Caco-2 (cell line): ENCODE results near the gene SLC28A3. TPM values are rescaled to one million over a fixed set of nuclear protein-coding genes. Genes with fewer than 3 reads are reported as not detected.

Experiments used
- BruUV-seq: library from RNA; stranded (reverse); fragments of 400-500 nt; replicated peaks from 2 replicates; lab custom pipeline; 2021; lab: Mats Ljungman, UMichigan
- CTCF ChIA-PET: fragments of 300-600 bp; sonication (Branson Sonifier 250); formaldehyde crosslinking; loops from one replicate; lab custom pipeline; 2022; ENCODE audit warnings: antibody characterized with exemption; lab: Charles Lee
- POLR2A ChIA-PET: fragments of 300-600 bp; sonication (Branson Sonifier 250); formaldehyde crosslinking; loops from one replicate; lab custom pipeline; 2022; ENCODE audit warnings: antibody characterized with exemption; lab: Charles Lee
- DNase-seq, 2 experiments: peaks; one replicate each; pipeline versions ENCODE4 v3.0.0 to v3.0.0-alpha.2; 2020 to 2022
- H3K27me3 ChIP-seq: replicated peaks from 2 replicates; pipeline ENCODE4 v1.6.0; 2011; ENCODE audit warnings: low read length; ENCODE audit not compliant: control insufficient read depth, insufficient read depth
- H3K36me3 ChIP-seq: 2 replicates; pipeline ENCODE4 v1.5.1; 2011; ENCODE audit warnings: low read length; ENCODE audit not compliant: control insufficient read depth, insufficient read depth
- H3K4me1 ChIP-seq: fragments of 250-450 bp; sonication (Bioruptor Pico); 2 replicates; pipeline ENCODE4 v1.5.1; 2020; ENCODE audit warnings: mild to moderate bottlenecking
- H3K4me3 ChIP-seq: 2 replicates; pipeline ENCODE4 v1.5.1; 2011; ENCODE audit warnings: low read depth, mild to moderate bottlenecking, control low read depth, low read length
- H3K9me3 ChIP-seq: fragments of 250-450 bp; sonication (Bioruptor Pico); 2 replicates; pipeline ENCODE4 v1.5.1; 2020; ENCODE audit warnings: mild to moderate bottlenecking, moderate library complexity
- H3K27ac Mint-ChIP-seq: one replicate; pipeline ENCODE4 v1.8.0; 2022; ENCODE audit warnings: mixed read lengths; ENCODE audit not compliant: unreplicated experiment
- H3K27me3 Mint-ChIP-seq: one replicate; pipeline ENCODE4 v1.8.0; 2022; ENCODE audit warnings: mixed read lengths; ENCODE audit not compliant: insufficient read depth, unreplicated experiment
- H3K36me3 Mint-ChIP-seq: one replicate; pipeline ENCODE4 v1.8.0; 2022; ENCODE audit warnings: mild to moderate bottlenecking, mixed read lengths; ENCODE audit not compliant: insufficient read depth, unreplicated experiment
- H3K4me1 Mint-ChIP-seq: one replicate; pipeline ENCODE4 v1.8.0; 2022; ENCODE audit warnings: low read depth, mixed read lengths; ENCODE audit not compliant: unreplicated experiment
- H3K4me3 Mint-ChIP-seq: one replicate; pipeline ENCODE4 v1.8.0; 2022; ENCODE audit warnings: mild to moderate bottlenecking, moderate library complexity, mixed read lengths; ENCODE audit not compliant: unreplicated experiment
- H3K9me3 Mint-ChIP-seq: one replicate; pipeline ENCODE4 v1.8.0; 2022; ENCODE audit warnings: mixed read lengths; ENCODE audit not compliant: unreplicated experiment
- CTCF ChIP-seq, 2 experiments: fragments of 200-600 bp in 1 of 2; IDR thresholded peaks; 1 replicate in 1 of 2; 2 replicates in 1 of 2; pipeline versions ENCODE4 v1.5.1 to v1.8.0; 2011 to 2022; ENCODE audit warnings: antibody characterized with exemption in 1 of 2, control low read depth in 1 of 2, inconsistent platforms in 1 of 2, low read depth in 1 of 2, low read length in 1 of 2, mild to moderate bottlenecking in 1 of 2, moderate library complexity in 1 of 2; ENCODE audit not compliant: insufficient read depth in 1 of 2, severe bottlenecking in 1 of 2, unreplicated experiment in 1 of 2
- intact Hi-C: fragments of 100-400 bp; cut with micrococcal nuclease; formaldehyde crosslinking; loops from one replicate; pipeline ENCODE4 v1.10.0; 2022; ENCODE audit not compliant: unreplicated experiment
- total RNA-seq: library from RNA; stranded (reverse); gene quantifications from 2 replicates; pipeline ENCODE4 v1.2.3, GENCODE V29; 2022

The SLC28A3 gene
- total RNA-seq, 1 experiment from 2014 or later, result 2.6 TPM

GRCh38 chr9:84338792-84339191 lies 1.8 kb downstream of the SLC28A3 start:
- H3K27me3 ChIP-seq, result no peaks in the 10 kb centered on the region
- Mint-ChIP-seq H3K4me3 (peak overlapping the region; percentile 55), H3K27ac (no peak overlapping the region), H3K9me3 (no peaks in the 10 kb centered on the region), H3K27me3 (no peaks in the 10 kb centered on the region), H3K4me1 (no peaks in the 10 kb centered on the region), H3K36me3 (no peaks in the 10 kb centered on the region)
- BruUV-seq, result no TSS peak
- no peak for DNase-seq
- CTCF ChIA-PET, result no interaction called here
- no peaks in the 10 kb centered on the region for H3K9me3 ChIP-seq
- POLR2A ChIA-PET, result no interaction called here
- intact Hi-C loops, result no loop called here
- no peak for TF ChIP-seq CTCF (IDR thresholded peaks at IDR 0.05; ENCODE audit: insufficient read depth in 1 of 2, low read depth in 1 of 2, low read length in 1 of 2, severe bottlenecking in 1 of 2, unreplicated experiment in 1 of 2)
- H3K4me3 ChIP-seq, result no peak overlapping the region
- H3K4me1 ChIP-seq, result peaks cover 9% of the 10 kb centered on the region
- H3K36me3 ChIP-seq, result no peaks in the 10 kb centered on the region

GRCh38 chr9:84337252-84337651 lies 3.3 kb downstream of the SLC28A3 start:
- intact Hi-C loops, result no loop called here
- Histone ChIP-seq H3K9me3 (no peaks in the 10 kb centered on the region), H3K36me3 (no peaks in the 10 kb centered on the region), H3K27me3 (no peaks in the 10 kb centered on the region), H3K4me3 (no peak overlapping the region), H3K4me1 (no peaks in the 10 kb centered on the region; the same call in none of the 2 replicates)
- H3K27me3 Mint-ChIP-seq, result no peaks in the 10 kb centered on the region
- no peak for TF ChIP-seq CTCF (IDR thresholded peaks at IDR 0.05; ENCODE audit: insufficient read depth in 1 of 2, low read depth in 1 of 2, low read length in 1 of 2, severe bottlenecking in 1 of 2, unreplicated experiment in 1 of 2)
- no peak for DNase-seq
- H3K4me3 Mint-ChIP-seq, result no peak overlapping the region
- no peak overlapping the region for H3K27ac Mint-ChIP-seq
- ChIA-PET POLR2A (no interaction called here), CTCF (no interaction called here)
- no peaks in the 10 kb centered on the region for H3K36me3 Mint-ChIP-seq
- H3K9me3 Mint-ChIP-seq, result no peaks in the 10 kb centered on the region
- no TSS peak for BruUV-seq
- no peaks in the 10 kb centered on the region for H3K4me1 Mint-ChIP-seq

GRCh38 chr9:84331119-84331809 lies 9.3 kb downstream of the SLC28A3 start:
- no TSS peak for BruUV-seq
- Mint-ChIP-seq H3K27ac (no peak overlapping the region), H3K36me3 (peaks cover 8% of the 10 kb centered on the region), H3K27me3 (no peaks in the 10 kb centered on the region), H3K4me1 (peaks cover 8% of the 10 kb centered on the region), H3K9me3 (no peaks in the 10 kb centered on the region), H3K4me3 (no peak overlapping the region)
- DNase-seq, result peak; percentile 32 to 42
- H3K36me3 ChIP-seq, result no peaks in the 10 kb centered on the region
- POLR2A ChIA-PET, result interaction anchor here (0.6 kb wide), 1 partner anchor 50 kb away, joined by 3 read pairs; no protein-coding TSS in a partner anchor
- TF ChIP-seq CTCF (IDR thresholded peaks at IDR 0.05; ENCODE audit: insufficient read depth in 1 of 2, low read depth in 1 of 2, low read length in 1 of 2, severe bottlenecking in 1 of 2, unreplicated experiment in 1 of 2), result no peak
- H3K4me3 ChIP-seq, result no peak overlapping the region
- H3K27me3 ChIP-seq, result no peaks in the 10 kb centered on the region
- CTCF ChIA-PET, result no interaction called here
- intact Hi-C loops, result no loop called here
- H3K4me1 ChIP-seq, result no peaks in the 10 kb centered on the region; the same call in none of the 2 replicates
- H3K9me3 ChIP-seq, result no peaks in the 10 kb centered on the region
